ENCODE results near the gene C3orf22.
"Not testable (repeated sequence)": the region's sequence is repeated elsewhere in the genome, so short reads cannot be mapped to it uniquely, and the experiment has no call there.

The C3orf22 gene, protein sequence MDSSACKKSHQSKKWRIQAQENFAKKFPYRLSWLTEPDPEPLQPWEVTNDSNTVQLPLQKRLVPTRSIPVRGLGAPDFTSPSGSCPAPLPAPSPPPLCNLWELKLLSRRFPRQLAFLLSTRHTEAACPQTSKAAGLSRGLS

DNA sequence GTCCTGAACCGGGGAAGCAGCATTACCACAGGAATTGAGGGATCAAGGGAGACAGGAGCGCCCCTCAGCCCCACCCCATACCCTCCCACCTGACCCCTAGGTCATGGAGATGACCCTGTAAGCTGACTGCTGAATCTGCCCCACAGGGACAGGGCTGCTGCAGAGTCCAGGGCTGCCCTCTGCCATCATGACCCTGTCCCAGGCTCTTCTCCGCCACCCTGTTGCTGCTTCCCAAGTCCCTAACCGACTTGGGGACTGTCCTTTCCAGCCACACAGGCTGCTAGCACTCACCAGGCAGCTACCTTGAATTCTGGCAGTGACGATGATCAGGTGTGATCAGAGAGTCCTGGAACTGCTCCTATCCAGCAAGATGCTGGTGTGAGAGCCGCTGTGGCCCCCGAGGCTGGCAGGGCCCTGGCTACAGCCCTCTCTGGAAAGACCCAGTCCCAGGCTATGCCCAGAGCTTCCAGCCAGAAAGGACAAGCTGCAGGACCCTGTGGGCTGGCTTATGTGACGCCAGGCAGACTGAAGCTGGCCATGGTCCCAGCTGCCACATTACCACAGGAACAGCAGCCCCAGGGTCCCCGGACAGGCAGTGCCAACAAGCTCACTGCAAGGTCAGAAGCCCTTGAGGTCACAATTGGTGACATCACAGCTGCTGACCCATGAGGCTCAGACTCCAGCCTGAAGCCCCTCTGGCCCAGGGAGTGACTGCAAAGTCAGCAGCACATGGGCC is at the start of gene C3orf22:
C3orf22 (minus strand) TSS at position 597 of the 736 bp plus-strand sequence. CDS start 5,542 bp downstream, outside the sequence.
- no peak for DNase-seq

DNA sequence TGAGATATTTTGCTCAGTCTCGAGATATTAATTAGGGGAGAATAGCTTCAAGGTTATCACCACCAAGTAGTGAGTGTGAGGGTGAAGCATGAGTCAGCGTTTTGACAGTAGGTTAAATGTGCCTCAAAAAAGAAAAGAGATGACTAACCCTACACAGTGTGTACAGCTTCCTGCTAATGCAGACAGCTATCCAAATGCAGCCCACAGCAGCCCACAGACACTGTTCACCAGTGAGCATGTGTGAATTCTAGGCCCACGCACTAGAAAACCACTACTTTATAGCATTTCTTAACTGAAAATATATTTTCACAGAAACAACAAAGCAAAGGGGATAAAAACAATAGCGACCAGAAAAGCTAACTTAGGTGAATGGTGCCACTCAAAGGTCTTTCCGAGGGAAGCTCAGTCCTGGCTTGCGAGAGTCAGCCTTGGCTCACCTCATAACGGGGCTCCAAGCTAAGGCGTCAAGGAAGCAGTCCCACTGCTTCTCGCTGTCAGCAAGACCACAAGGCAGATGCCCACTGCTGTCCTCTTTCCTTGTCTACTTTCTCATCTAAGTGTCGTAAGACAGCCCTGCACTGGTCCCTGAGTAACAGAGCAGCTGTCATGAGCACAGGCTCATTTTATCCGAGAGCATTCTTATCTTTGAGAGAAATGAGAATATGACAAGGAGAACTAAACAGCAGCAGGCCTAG is 48.6 kb upstream of the C3orf22 start:
- no peak for DNase-seq

DNA sequence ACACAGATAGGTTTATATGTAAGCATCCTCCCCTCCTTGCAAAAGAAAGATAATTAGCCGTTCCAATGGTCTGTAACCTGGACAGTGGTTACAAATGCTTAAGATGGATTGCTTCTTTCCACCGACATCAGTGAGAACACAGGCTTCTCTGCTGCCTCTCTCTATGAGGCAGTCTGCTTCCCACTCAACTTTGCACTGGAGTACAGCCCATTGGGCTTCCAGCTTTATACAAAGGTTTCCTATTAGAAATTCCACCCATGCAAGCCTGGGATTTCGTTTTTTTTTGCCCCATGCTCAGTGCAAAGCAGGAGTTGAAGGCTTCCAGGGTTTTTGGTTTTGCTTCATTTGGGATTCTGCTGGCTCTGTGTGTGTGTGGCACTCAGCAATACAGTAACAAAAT is 47.3 kb upstream of the C3orf22 start:
- DNase-seq = no peak

DNA sequence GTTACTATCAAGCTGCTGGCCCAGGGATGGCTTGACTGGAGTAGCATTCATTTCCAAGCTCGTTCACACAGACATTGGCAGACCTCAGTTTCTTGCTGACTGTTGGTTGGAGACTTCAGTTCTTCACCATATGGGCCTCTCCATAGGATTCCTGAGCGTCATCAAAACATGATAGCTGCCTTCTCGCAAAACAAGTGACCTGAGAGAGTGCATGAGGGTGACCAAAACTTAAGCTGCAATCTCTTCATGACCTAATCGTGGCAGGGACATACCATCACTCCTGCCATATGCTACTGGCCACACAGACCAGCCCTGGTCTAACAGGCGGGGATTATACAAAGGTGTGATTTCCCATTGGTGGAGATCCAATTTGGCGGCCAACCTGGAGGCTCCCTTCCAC is 46.0 kb upstream of the C3orf22 start:
- no peak for DNase-seq

DNA sequence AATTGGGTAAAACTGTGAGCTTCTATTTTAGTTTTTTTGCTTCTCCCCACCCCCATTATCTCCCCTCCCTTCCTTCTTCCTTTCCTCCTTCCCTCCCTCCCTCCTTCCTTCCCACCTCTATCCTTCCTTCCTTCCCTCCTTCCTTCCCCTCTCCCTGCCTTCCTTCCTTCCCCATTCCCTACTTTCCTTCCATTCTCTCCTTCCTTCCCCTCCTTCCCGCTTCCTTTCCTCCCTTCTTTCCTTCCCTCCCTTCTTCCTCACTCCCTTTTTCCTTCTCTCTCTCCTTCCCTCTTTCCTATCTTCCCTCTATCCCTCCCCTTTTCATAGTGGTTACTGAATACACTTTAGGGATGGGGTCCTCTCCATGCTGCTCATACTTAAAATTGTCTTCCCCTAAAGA is 40.4 kb upstream of the C3orf22 start:
- DNase-seq = no peak

DNA sequence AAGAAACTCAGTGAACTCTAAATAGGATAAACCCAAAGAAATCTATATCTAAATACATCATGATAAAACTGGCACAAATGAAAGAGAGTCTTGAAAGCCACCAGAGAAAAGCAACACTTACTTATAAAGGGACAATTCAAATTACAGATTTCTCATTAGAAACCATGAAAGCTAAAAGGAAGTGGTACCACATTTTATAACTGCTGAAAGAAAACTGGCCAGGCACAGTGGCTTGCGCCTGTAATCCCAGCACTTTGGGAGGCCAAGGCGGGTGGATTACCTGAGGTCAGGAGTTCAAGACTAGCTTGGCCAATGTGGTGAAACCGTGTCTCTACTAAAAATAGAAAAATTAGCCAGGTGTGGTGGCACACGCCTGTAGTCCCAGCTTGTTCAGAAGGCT is 36.7 kb upstream of the C3orf22 start:
- DNase-seq = not testable (repeated sequence)

DNA sequence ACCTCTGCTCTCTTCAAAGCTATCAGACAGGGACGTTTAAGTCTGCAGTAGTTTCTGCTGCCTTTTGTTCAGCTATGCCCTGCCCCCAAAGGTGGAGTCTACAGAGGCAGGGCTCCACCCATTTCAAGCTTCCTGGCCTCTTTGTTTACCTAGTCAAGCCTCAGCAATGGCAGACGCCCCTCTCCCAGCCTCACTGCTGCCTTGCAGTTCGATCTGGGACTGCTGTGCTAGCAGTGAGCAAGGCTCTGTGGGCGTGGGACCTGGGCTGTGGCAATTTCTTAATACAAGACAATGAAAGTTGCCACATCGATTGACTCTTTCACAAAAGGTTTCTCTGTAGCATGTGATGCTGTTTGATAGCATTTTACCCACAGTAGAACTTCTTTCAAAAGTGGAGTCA is 32.8 kb upstream of the C3orf22 start:
- DNase-seq = not testable (repeated sequence)

DNA sequence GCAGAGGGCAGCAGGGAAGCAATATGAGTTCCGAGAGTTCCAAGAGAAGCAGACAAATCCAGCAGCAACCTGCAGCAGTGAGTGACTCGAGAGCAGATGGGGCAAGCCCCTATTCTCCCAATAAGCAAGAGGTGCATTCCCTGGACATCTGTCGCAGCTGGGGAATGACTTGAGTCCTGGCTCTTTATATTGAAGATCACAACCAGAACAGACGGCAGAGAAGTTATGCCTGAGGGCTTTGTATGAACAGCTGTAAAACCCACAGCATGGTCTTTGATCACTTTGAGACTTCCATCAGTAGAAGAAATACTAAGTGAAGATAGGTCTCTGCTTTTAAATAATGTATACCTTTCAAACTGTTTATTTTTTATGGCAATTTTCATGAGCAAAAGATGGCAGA is 23.6 kb upstream of the C3orf22 start:
- no peak for DNase-seq

DNA sequence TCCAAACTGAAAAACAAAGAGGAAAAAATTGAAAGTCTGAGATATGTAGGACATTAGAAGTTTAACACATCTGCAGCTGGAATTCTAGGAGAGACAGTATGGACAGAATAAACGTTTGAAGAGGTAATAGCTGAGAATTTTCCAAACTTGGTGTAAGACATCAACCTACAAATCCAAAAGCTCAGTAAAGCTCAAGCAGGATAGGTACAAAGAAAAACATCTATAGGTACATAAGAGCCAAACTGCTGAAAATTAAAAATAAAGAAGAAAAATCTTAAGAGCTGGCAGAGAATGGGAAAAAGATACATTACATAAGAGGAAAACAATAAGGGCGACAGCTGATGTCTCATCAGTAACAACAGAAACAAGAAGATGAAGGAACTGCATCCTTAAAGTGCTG is 22.8 kb upstream of the C3orf22 start:
- DNase-seq = no peak

DNA sequence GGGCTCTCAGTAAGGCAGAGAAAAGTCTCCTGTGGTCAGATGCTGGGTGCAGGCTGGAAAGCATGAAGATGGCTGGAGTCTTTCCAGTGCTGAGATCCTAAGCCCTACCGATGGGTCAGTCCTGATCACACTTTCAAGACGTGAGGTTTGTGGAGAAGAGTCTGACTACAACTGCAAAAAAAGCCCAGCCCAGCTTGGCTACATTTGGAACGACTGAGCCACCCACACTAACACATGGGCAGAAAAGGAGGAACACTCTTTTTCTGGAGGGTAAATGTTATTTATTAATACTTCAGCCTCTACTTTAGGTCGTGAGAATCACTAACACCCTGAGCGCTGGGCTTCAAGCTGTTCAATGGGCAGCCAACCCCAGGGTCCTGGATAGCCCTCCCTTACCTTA is 22.0 kb upstream of the C3orf22 start:
- no peak for DNase-seq

DNA sequence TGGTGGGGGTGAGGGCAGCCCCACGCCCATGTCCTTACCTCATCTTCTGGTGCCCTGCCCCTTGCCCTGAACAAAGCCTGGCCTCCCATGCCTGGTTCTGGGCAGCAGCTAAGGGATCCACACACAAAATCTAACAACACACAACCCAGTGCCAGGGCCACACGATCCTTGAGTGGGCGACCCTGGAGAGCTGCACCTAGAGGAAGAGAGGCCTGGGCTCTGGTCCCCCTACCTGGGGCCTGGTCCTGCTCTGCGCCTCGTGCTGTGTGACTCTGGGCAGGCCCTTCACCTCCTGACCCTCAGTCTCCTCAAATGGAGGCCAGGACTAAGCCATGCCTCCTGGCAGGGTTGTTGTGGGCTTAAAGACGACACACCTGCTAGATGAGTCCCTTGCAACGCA is 20.0 kb upstream of the C3orf22 start:
- no peak for DNase-seq

DNA sequence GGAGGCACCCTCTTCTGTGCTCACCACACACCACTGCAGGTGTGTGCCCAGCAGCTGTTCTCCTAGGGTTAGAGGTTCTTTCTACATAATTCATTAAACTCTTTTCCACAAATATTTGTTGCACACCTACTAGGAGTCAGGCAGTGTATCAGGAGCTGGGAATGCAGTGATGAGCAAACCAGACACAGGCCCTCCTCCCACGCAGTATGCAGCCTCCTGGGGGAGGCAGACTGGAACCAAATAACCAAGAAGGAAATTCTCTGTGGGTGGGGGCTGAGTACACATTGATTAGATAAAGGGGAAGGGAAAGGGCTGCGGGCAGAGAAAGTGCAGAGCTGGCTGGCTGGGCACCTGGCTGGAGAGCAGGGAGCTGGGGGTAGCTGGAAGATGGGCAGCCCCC is 18.5 kb upstream of the C3orf22 start:
- no peak for DNase-seq

DNA sequence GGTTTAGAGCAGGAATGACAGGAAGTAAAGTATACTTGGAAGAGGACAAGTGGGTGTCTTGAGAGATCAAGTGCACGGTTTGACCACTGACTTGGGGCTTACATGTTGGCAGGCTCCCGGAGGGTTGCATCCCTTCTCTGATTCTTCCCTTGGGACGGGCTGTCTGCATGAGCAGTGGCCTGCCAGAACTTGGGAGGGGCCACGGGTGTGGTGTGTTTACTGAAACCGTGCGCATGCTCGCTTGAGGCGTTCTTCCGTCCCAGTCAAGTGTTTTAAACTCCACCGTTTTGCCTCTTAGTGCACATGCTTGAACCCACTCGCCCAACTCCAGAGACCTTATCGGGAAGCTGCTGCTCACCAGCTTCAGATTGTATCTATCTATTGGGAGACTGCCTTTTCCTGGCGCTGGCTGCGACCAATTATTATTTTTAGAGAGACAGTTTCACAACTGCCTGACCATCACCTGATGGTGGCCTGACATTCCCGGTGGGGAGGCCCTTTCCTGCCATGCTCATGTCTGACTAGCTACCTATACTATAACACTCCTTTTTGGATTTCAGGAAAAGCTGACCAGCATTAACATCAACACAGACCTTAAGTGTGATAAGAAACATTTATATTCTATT is 14.9 kb upstream of the C3orf22 start:
- no peak for DNase-seq

DNA sequence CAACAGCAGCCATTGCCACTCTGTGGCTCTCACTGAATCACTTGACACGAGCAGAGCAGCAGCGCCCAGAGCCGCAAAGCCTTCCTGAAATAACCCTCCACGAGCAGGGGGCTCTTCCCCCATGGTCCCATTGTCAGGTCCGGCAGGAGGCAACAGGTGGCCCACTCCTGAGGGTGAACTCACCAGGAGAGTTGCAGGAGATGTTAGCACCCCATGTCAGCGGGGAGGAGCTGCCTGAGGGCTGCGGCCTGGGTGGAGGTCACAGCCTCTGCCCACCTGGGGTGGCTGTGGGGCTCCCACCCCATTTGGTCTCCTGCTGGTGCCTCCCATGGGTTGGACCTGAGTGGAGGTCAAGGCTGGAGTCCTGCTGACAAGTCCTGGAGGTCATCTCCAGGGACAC is 12.3 kb upstream of the C3orf22 start:
- no peak for DNase-seq

DNA sequence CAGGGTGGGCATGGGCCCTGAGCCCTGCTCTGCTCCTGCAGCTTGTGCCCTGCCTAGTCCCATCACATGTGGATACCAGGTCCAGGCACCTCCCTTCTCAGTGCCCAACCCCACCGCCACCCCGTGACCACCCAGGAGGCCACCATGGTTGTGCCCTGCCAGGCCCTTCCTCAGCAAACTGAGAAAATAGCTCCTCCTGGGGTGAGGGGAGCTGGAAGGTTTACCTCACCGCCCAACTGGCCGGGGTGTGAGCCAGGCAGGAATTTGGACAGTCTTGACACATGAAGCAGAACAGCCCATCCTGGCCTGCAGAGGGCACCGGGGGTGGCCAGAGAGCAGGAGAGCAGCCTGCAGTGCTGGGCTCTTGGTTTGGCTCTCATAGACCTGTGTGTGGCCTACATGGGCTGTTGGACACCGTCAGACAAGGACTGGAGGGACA is 11.4 kb upstream of the C3orf22 start:
- no peak for DNase-seq

DNA sequence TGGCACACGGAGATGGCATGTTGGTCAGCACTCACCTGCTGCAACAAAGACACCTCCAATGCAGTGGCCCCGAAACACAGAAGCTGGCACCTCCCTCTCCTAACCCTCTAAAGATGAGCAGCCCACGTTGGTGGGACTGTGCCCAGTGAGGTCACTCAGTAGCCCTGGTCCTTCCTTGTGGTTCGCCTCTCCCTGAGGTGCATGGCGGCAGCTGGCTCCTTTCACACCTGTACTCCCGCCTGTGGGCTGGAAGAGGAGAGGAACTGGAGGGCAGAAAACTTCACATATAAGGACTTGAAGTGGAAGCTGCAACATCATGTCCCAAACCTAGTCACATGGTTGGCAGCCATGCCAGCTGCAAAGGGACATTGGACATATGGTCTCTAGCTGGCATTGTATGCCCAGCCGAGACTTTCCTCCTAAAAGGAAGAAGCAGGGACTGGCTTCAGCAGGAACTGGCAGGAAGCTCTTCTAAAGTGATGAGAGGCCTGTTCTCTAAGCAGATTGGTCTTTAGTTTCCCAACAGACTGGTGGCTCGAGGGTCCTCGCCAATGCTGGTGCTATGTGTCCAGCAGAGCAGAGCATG is 10.8 kb upstream of the C3orf22 start:
- DNase-seq = no peak

DNA sequence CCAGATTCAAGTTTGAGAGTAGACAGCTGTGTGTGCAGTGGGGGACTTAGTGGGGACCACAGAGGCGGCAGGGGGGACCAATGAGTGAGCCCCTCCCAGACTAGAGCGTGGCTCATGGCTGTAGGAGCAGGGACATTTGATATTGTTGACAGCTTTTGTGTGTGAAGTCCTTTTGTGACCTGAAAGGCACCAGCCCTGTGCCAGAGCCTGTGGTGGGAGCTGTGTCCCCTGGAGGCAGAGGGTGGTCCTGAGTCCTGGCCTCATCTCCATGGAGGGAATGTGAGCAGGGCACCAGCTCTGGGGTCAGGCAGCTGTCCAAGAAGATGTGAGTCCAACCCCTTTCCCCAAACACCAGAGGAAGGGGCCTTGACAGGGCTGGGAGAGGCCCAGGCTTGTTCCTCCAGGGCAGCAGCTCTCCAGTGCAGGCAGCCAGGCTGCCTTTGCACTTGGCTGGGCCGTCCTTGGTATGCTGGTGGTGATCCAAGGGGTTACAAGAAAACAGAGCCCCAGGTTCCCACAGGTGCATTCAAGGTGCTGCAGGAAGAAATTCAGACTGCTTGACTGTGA is 10.1 kb upstream of the C3orf22 start:
- DNase-seq = no peak

DNA sequence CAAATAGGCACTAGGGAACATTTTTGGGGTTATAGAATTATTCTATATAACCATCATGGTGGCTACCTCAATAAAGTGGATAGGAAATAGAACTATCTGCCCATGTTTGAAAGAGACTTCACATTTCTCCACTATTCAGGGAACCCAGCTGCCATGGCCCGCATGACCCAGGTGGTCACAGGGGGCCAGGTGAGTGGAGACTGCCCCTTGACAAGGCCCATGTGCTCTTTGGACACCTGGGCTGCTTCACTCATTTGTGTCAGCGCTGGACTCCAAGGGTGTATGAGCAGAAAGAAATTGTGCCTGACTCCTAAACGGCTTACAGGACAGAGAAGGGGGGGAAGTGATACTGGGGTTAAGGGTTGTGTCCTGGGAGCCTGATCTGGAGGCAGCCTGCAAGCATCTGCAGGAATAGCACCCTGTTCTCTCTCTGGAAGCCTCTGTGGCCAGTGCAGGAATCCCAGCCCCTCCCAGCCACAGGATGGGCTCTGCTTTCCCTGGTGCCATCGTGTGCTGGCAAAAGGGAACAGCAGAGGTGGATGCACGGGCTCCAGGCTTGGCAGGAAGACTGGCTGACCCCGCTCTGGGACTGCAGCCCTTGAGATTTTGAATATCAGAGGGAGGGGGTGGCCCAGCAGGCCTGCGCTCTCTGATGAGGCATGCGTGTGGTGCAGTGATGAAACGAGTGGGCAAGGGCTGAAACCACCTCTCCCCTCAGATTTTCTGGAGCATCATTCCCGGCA is 9.1 kb upstream of the C3orf22 start:
- DNase-seq = peak; percentile 71

DNA sequence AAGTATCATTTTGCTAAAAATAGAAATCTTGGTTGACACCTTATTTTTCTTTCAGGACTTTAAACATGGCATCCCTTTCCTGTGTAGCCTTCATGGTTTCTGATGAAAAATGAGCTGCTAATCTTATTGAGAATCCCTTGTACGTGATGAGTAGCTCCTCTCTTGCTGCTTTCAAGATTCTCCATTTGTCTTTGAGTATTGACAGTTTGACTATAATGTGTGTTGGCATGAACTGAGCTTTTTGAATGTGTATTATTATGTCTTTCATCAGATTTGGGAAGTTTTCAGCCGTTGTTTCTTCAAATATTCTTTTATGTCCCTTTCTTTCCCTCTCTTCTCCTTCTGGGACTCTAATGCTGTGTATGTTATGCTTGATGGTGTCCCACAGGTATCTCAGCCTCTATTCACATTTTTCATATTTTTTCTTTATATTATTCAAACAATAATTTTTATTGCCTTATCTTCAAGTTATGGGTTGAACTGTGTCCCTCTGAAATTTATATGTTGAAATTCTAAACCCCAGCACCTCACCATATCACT is 4.1 kb upstream of the C3orf22 start:
- DNase-seq = no peak

DNA sequence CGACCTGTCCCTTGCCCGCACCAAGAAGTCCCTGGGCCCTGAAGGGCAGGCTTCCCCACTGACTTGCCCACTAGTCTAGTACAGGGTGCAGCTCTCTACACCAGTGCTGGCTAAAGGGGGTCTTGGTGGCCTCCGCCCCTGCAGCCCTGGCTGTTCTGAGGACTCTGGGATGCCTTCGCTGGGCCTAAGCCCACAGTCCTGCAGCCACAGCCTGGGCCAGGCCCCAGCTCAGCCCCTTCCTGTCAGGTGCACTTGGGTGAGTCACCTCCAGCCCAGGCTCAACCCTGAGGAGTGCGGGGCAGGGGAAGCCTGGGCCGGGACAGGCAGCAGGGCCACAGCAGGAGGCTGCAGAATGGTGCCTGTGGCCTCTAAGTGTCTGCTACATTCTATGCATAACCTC is 971 bp downstream of the C3orf22 start:
- no peak for DNase-seq

DNA sequence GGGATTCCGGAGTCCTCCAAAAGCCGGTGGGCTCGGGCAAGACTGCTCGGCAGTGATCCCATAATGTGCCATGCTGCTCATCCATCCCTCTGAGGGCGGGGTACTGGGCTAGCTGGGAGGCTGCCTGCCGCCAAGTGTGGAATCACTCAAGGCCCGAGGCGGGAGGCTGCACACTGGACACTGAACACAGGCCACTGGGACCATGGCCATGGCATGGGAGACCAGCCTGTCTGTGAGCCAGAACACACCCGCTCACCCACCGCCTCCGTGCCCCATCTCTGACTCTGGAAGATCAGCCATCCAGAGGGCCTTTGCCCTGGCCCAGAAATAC is 1.4 kb downstream of the C3orf22 start:
- DNase-seq = no peak
